ENCODE results near the gene COLEC12.

COLEC12 gene

GRCh38 chr18:395456-396250 is 104.8 kb downstream of the COLEC12 start:
- no peaks in the 10 kb centered on the region for H3K4me1 ChIP-seq (ENCODE audit: insufficient read depth, low read length, poor library complexity, severe bottlenecking)
- H3K4me2 ChIP-seq (ENCODE audit: low read depth, low read length, poor library complexity, severe bottlenecking): no peak overlapping the region
- no peaks in the 10 kb centered on the region for H4K20me1 ChIP-seq (ENCODE audit: insufficient read depth, low read length, poor library complexity, severe bottlenecking)
- H2AFZ ChIP-seq (ENCODE audit: low read length): no peak overlapping the region
- no peaks in the 10 kb centered on the region for H3K27me3 ChIP-seq (ENCODE audit: insufficient read depth, low read length, poor library complexity, severe bottlenecking)
- H3K36me3 ChIP-seq (ENCODE audit: insufficient read depth, low read length): no peaks in the 10 kb centered on the region
- no peaks in the 10 kb centered on the region for H3K9me2 ChIP-seq (replicated peaks; ENCODE audit: low read depth, low read length)
- TF ChIP-seq EZH2phosphoT487 (IDR thresholded peaks at IDR 0.05; ENCODE audit: borderline replicate concordance) (no peak), CTCF (conservative IDR thresholded peaks at IDR 0.05; ENCODE audit: low read length) (no peak)
- no peak overlapping the region for H3K4me3 ChIP-seq (ENCODE audit: low read length, poor library complexity, severe bottlenecking)
- H3F3A ChIP-seq (ENCODE audit: low read depth): no peaks in the 10 kb centered on the region
- no peak overlapping the region for H3K9ac ChIP-seq (ENCODE audit: low read depth, low read length, poor library complexity, severe bottlenecking)
- H3K79me2 ChIP-seq (ENCODE audit: insufficient read depth, low read length): no peaks in the 10 kb centered on the region
- peaks cover 9% of the 10 kb centered on the region; the same call in 1 of the 2 replicates for H3K9me3 ChIP-seq (ENCODE audit: insufficient read depth, low read depth, low read length)

- Histone ChIP-seq H4K20me1 (ENCODE audit: insufficient read depth, low read length, poor library complexity, severe bottlenecking) (no peaks in the 10 kb centered on the region), H3K9me2 (replicated peaks; ENCODE audit: low read depth, low read length) (no peaks in the 10 kb centered on the region), H2AFZ (ENCODE audit: low read length) (no peak overlapping the region), H3K79me2 (ENCODE audit: insufficient read depth, low read length) (no peaks in the 10 kb centered on the region), H3F3A (ENCODE audit: low read depth) (no peaks in the 10 kb centered on the region), H3K9ac (ENCODE audit: low read depth, low read length, poor library complexity, severe bottlenecking) (no peak overlapping the region), H3K27me3 (ENCODE audit: insufficient read depth, low read length, poor library complexity, severe bottlenecking) (no peaks in the 10 kb centered on the region), H3K36me3 (ENCODE audit: insufficient read depth, low read length) (no peaks in the 10 kb centered on the region), H3K9me3 (ENCODE audit: insufficient read depth, low read depth, low read length) (peaks cover 6% of the 10 kb centered on the region; the same call in 1 of the 2 replicates), H3K4me3 (ENCODE audit: low read length, poor library complexity, severe bottlenecking) (no peak overlapping the region), H3K4me2 (ENCODE audit: low read depth, low read length, poor library complexity, severe bottlenecking) (no peak overlapping the region), H3K4me1 (ENCODE audit: insufficient read depth, low read length, poor library complexity, severe bottlenecking) (no peaks in the 10 kb centered on the region)
- TF ChIP-seq EZH2phosphoT487 (IDR thresholded peaks at IDR 0.05; ENCODE audit: borderline replicate concordance) (no peak), CTCF (conservative IDR thresholded peaks at IDR 0.05; ENCODE audit: low read length) (no peak)
Measured at GRCh38 chr18:394987-395362, 105.5 kb downstream of the COLEC12 start.

- no peak for TF ChIP-seq EZH2phosphoT487 (IDR thresholded peaks at IDR 0.05; ENCODE audit: borderline replicate concordance)
- no peak for TF ChIP-seq CTCF (conservative IDR thresholded peaks at IDR 0.05; ENCODE audit: low read length)
- Histone ChIP-seq H3K9ac (ENCODE audit: low read depth, low read length, poor library complexity, severe bottlenecking) (no peak overlapping the region), H3K36me3 (ENCODE audit: insufficient read depth, low read length) (no peaks in the 10 kb centered on the region), H3K4me2 (ENCODE audit: low read depth, low read length, poor library complexity, severe bottlenecking) (no peak overlapping the region), H3K9me3 (ENCODE audit: insufficient read depth, low read depth, low read length) (peaks cover 6% of the 10 kb centered on the region; the same call in 1 of the 2 replicates), H2AFZ (ENCODE audit: low read length) (no peak overlapping the region), H3K79me2 (ENCODE audit: insufficient read depth, low read length) (no peaks in the 10 kb centered on the region), H3K27me3 (ENCODE audit: insufficient read depth, low read length, poor library complexity, severe bottlenecking) (no peaks in the 10 kb centered on the region), H3K9me2 (replicated peaks; ENCODE audit: low read depth, low read length) (no peaks in the 10 kb centered on the region), H3K4me3 (ENCODE audit: low read length, poor library complexity, severe bottlenecking) (no peak overlapping the region), H4K20me1 (ENCODE audit: insufficient read depth, low read length, poor library complexity, severe bottlenecking) (no peaks in the 10 kb centered on the region), H3F3A (ENCODE audit: low read depth) (no peaks in the 10 kb centered on the region), H3K4me1 (ENCODE audit: insufficient read depth, low read length, poor library complexity, severe bottlenecking) (no peaks in the 10 kb centered on the region)
Measured at GRCh38 chr18:394262-394986, 106.1 kb downstream of the COLEC12 start.
